Ascending aorta (tissue), 2 donors: ENCODE results near the gene CCR1. TPM values are rescaled to one million over a fixed set of nuclear protein-coding genes. Genes with fewer than 3 reads are reported as not detected.

Experiments used
- DNase-seq, 2 donors: peaks; one replicate each; pipeline ENCODE4 v3.0.0-alpha.2; 2019; ENCODE audit warnings: low spot score in 2 of 2
- H3K27ac ChIP-seq, 2 donors: fragments of 200-600 bp; sonication (generic); one replicate each; pipeline ENCODE4 v1.5.1; 2016 to 2017; ENCODE audit warnings: mild to moderate bottlenecking in 1 of 2
- H3K27me3 ChIP-seq: fragments of 200-600 bp; sonication (generic); one replicate; pipeline ENCODE4 v1.5.1; 2017
- H3K36me3 ChIP-seq, 2 donors: fragments of 200-600 bp; sonication (generic); one replicate each; pipeline ENCODE4 v1.5.1; 2016
- H3K4me1 ChIP-seq, 2 donors: fragments of 200-600 bp; sonication (generic); one replicate each; pipeline ENCODE4 v1.5.1; 2016 to 2017; ENCODE audit warnings: mild to moderate bottlenecking in 1 of 2
- H3K4me3 ChIP-seq, 2 donors: fragments of 200-600 bp; sonication (generic); one replicate each; pipeline ENCODE4 v1.5.1; 2016 to 2017; ENCODE audit warnings: mild to moderate bottlenecking in 1 of 2
- H3K9me3 ChIP-seq, 2 donors: fragments of 200-600 bp; sonication (generic); one replicate each; pipeline ENCODE4 v1.5.1; 2016
- intact Hi-C: fragments of 100-400 bp; cut with DNase I; formaldehyde crosslinking; loops from one replicate; pipeline ENCODE4 v1.15.1; 2023
- total RNA-seq: library from RNA; depleted of rRNA; stranded (reverse); fragments of >200 nt; gene quantifications from one replicate; pipeline ENCODE4 v1.1.0, GENCODE V29; 2016
- TF ChIP-seq, protein P1 (sequence below), 3 experiments: fragments of 200-600 bp in 2 of 3; fragments of 450-650 bp in 1 of 3; sonication (generic) in 2 of 3; IDR thresholded peaks; one replicate each; pipeline ENCODE4 v1.5.1; 2016 to 2019; ENCODE audit warnings: antibody characterized with exemption in 3 of 3, mild to moderate bottlenecking in 1 of 3, moderate library complexity in 1 of 3

CCR1 gene
- total RNA-seq, 1 donor from 2014 or later = 10.2 TPM

DNA sequence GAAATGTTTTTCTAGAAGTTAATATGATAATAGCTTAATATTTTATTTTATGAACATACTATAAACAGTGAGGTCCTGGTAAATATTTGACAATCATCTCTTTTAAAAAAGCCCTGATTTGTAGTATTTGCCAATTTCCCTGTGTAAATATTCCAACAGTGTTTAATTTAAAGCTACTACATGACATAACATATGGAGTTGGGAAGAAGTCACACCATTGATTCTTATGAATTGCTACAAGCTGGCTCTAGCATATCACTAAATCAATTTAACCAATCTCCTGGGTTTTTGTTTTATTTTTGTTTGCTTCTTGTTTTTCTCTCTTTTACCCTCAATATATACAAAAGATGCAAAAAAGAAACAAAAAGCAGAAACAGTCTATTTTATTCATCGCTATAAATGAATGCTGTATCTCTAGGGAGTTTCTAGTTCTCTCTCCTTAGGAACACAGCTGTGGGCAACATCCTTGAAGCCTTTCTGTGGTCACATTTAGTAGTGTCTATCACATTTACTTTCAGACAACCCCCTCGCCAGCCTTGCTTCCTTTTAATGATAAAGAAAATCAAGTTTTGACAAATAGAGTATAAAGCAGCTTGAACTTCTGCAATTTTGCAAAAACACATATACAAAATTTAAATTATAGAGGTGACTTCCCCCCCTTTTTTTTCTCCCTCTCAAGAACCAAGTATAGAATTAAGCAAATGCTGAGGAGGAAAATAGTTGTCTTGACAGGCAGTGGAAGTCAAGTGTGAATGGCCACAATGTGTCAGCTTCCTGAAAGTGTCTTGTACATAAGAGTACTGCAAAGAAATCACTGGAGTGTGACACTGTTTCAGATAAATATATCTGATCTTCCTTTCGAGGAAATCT is 21.4 kb downstream of the CCR1 start:
- TF ChIP-seq, protein P1, sequence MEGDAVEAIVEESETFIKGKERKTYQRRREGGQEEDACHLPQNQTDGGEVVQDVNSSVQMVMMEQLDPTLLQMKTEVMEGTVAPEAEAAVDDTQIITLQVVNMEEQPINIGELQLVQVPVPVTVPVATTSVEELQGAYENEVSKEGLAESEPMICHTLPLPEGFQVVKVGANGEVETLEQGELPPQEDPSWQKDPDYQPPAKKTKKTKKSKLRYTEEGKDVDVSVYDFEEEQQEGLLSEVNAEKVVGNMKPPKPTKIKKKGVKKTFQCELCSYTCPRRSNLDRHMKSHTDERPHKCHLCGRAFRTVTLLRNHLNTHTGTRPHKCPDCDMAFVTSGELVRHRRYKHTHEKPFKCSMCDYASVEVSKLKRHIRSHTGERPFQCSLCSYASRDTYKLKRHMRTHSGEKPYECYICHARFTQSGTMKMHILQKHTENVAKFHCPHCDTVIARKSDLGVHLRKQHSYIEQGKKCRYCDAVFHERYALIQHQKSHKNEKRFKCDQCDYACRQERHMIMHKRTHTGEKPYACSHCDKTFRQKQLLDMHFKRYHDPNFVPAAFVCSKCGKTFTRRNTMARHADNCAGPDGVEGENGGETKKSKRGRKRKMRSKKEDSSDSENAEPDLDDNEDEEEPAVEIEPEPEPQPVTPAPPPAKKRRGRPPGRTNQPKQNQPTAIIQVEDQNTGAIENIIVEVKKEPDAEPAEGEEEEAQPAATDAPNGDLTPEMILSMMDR (IDR thresholded peaks at IDR 0.05) = no peak
- no peak for DNase-seq
- Histone ChIP-seq H3K27me3 (no peaks in the 10 kb centered on the region), H3K4me1 (no peaks in the 10 kb centered on the region), H3K36me3 (no peaks in the 10 kb centered on the region), H3K9me3 (no peaks in the 10 kb centered on the region), H3K27ac (no peak overlapping the region), H3K4me3 (no peak overlapping the region)
- intact Hi-C loops = no loop called here

DNA sequence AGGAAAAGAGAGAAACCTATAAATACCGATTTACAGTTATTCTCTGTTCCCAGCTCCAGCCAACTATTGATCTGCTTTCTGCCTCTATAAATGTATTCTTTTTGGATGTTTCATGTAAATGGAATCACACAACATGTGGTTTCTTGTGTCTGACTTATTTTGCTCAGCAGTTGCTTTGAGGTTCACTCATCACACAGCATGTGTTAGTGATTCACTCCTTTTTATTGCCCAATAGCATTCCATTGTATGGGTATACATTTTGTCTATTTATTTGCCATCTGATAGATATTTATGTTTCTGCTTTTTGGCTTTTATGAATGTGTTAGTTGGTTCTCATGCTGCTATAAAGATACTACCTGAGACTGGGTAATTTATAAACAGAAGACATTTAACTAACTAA is 23.6 kb downstream of the CCR1 start:
- H3K4me1 ChIP-seq = no peaks in the 10 kb centered on the region
- H3K36me3 ChIP-seq = no peaks in the 10 kb centered on the region
- no peak overlapping the region for H3K4me3 ChIP-seq
- no peaks in the 10 kb centered on the region for H3K27me3 ChIP-seq
- H3K27ac ChIP-seq = no peak overlapping the region
- intact Hi-C loops = no loop called here
- TF ChIP-seq, protein P1 (IDR thresholded peaks at IDR 0.05) = no peak
- no peaks in the 10 kb centered on the region for H3K9me3 ChIP-seq
- no peak for DNase-seq

DNA sequence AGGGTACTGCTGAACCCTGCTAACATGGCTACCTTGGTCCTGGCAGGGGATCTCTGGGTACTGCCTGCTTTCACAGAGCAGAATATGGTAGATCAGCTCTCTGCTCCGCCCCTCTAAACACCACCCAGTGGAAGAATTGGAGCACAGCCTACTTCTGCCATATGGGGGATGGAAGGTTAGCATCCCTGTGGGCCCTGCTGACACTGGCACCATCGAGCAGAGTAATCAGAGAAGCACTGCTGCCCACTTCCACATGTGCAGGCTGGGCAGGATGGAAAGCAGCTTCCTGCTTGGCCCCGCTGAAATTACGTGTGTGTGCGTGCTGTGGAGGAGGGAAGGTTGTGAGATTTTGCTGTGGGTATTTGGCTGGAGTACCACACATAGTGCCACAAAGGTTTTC is 24.8 kb downstream of the CCR1 start:
- TF ChIP-seq, protein P1 (IDR thresholded peaks at IDR 0.05) = no peak
- H3K27me3 ChIP-seq = no peaks in the 10 kb centered on the region
- H3K27ac ChIP-seq = no peak overlapping the region
- no peaks in the 10 kb centered on the region for H3K36me3 ChIP-seq
- DNase-seq = no peak
- H3K4me1 ChIP-seq = no peaks in the 10 kb centered on the region
- H3K4me3 ChIP-seq = no peak overlapping the region
- no peaks in the 10 kb centered on the region for H3K9me3 ChIP-seq
- intact Hi-C loops = no loop called here

DNA sequence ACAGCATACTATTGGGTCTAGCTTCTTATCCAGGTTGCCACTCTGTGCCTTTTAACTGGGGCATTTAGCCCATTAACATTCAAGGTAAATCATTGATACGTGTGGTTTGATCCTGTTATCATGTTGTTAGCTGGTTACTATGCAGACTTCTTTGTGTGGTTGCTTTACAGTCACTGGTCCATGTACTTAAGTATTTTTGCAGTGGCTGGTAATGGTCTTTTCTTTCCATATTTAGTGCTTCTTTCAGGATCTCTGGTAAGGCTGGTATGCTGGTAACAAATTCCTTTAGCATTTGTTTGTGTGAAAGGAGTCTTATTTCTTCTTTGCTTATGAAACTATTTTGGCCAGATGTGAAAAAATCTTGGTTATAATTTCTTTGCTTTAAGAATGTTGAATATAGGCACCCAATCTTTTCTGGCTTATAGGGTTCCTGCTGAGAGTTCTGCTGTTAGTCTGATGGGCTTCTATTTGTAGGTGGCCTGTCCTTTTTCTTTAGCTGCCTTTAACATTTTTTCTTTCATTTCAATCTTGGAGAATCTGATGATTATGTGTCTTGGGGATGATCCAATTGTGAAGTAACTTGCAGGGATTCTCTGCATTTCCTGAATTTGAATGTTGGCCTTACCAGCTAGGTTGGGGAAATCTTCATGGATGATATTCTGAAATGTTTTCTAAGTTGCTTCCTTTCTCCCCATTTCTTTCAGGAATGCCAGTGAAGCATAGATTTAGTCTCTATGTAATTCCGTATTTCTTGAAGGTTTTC is 39.3 kb downstream of the CCR1 start:
- Histone ChIP-seq H3K4me3 (no peak overlapping the region), H3K27me3 (no peaks in the 10 kb centered on the region), H3K36me3 (no peaks in the 10 kb centered on the region), H3K27ac (no peak overlapping the region), H3K4me1 (no peaks in the 10 kb centered on the region), H3K9me3 (peaks cover 0 to 6% of the 10 kb centered on the region in 2 donors)
- TF ChIP-seq, protein P1 (IDR thresholded peaks at IDR 0.05) = no peak
- no peak for DNase-seq
- intact Hi-C loops = no loop called here

DNA sequence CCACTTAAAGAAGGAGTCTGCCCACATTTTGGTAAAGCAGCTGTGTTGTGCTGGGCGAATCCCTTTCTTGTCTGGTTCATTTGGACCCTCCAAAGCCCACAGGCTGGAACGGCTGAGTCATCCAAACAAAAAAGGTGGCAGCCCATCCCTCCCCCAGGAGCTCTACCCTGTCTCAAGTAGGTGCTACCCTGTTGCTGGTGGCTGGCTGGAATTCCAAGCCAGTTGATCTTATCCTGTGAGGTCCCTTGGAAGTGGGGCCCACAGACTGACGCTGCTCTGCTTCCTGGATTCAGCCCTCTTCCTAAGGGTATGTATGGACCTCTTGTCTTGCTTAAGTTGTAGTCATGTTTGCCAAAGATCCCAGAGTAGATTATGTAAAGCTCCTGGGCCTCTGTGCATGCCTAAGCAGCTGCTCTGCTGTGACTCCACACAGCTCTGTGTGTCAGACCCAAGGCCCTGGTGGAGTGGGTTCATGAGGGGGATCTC is 44.5 kb downstream of the CCR1 start:
- H3K9me3 ChIP-seq = peaks cover 0 to 6% of the 10 kb centered on the region in 2 donors
- H3K4me1 ChIP-seq = no peaks in the 10 kb centered on the region
- H3K27ac ChIP-seq = no peak overlapping the region
- no peak for DNase-seq
- H3K27me3 ChIP-seq = no peaks in the 10 kb centered on the region
- intact Hi-C loops = no loop called here
- TF ChIP-seq, protein P1 (IDR thresholded peaks at IDR 0.05) = no peak
- no peak overlapping the region for H3K4me3 ChIP-seq
- no peaks in the 10 kb centered on the region for H3K36me3 ChIP-seq
